Stomach (tissue), 9 donors: Measurements from ENCODE around the gene GPR148. TPM values are rescaled to one million over a fixed set of nuclear protein-coding genes. Genes with fewer than 3 reads are reported as not detected.
"Not testable (repeated sequence)": the region's sequence is repeated elsewhere in the genome, so short reads cannot be mapped to it uniquely, and the experiment has no call there.

Experiments
- DNase-seq, 2 donors: peaks; one replicate each; pipeline versions ENCODE4 v3.0.0 to v3.0.0-alpha.2; 2013 to 2019
- H3K27ac ChIP-seq, 5 donors: fragments of 200-600 bp in 4 of 5; sonication (generic) in 4 of 5; one replicate each; pipeline ENCODE4 v1.5.1; 2013 to 2019; ENCODE audit warnings: mild to moderate bottlenecking in 1 of 5, moderate library complexity in 1 of 5
- H3K27me3 ChIP-seq, 3 donors: fragments of 200-600 bp; sonication (generic); one replicate each; pipeline ENCODE4 v1.5.1; 2017 to 2019; ENCODE audit warnings: mixed run types in 1 of 3
- H3K36me3 ChIP-seq, 4 donors: fragments of 200-600 bp; sonication (generic); 1 replicate in 3 of 4; 2 replicates in 1 of 4; pipeline ENCODE4 v1.5.1; 2016 to 2019
- H3K4me1 ChIP-seq, 4 donors: fragments of 200-600 bp; sonication (generic); one replicate each; pipeline ENCODE4 v1.5.1; 2016 to 2019
- H3K4me3 ChIP-seq, 4 donors: fragments of 200-600 bp; sonication (generic) in 3 of 4; one replicate each; pipeline ENCODE4 v1.5.1; 2016 to 2019; ENCODE audit warnings: mild to moderate bottlenecking in 1 of 4
- H3K9me3 ChIP-seq, 4 donors: fragments of 200-600 bp; sonication (generic); one replicate each; pipeline ENCODE4 v1.5.1; 2016 to 2019
- EP300 ChIP-seq: sonication (generic); formaldehyde crosslinking; IDR thresholded peaks from one replicate; pipeline ENCODE4 v1.6.1; 2017; ENCODE audit warnings: antibody characterized with exemption
- POLR2A ChIP-seq, 4 donors: fragments of 450-650 bp; IDR thresholded peaks; one replicate each; pipeline ENCODE4 v1.6.1; 2016; ENCODE audit warnings: antibody characterized with exemption in 4 of 4, control low read depth in 2 of 4, mild to moderate bottlenecking in 1 of 4, moderate library complexity in 1 of 4
- POLR2AphosphoS5 ChIP-seq, 3 donors: sonication (generic); formaldehyde crosslinking; IDR thresholded peaks; one replicate each; pipeline ENCODE4 v1.6.1; 2016; ENCODE audit warnings: antibody characterized with exemption in 3 of 3
- WGBS, 5 donors: extraction: QIAGEN DNeasy Blood & Tissue Kit in 3 of 5; methylation state at CpG; one replicate each; pipeline versions ENCODE4 v1.1.5 to v1.1.7; 2013 to 2018; 5-methylcytosine and 5-hydroxymethylcytosine counted together
- intact Hi-C: fragments of 100-400 bp; cut with DNase I; formaldehyde crosslinking; loops from one replicate; pipeline ENCODE4 v1.15.1; 2023; ENCODE audit warnings: low total_unique reads
- polyA plus RNA-seq, 3 donors: library from polyadenylated mRNA; stranded (reverse); fragments of 200-250 nt; gene quantifications; one replicate each; pipeline ENCODE4 v1.2.3, GENCODE V29; 2013
- total RNA-seq, 5 donors: library from RNA; depleted of rRNA; stranded (reverse); fragments of >200 nt; gene quantifications; one replicate each; pipeline versions ENCODE4 v1.1.0 to v1.2.3, GENCODE V29; 2014 to 2016
- TF ChIP-seq, protein P1 (sequence below), 7 experiments: fragments of 450-650 bp in 4 of 7; fragments of 200-600 bp in 3 of 7; sonication (generic) in 3 of 7; IDR thresholded peaks; one replicate each; pipeline ENCODE4 v1.5.1; 2016 to 2019; ENCODE audit warnings: antibody characterized with exemption in 7 of 7, control low read depth in 2 of 7, mild to moderate bottlenecking in 1 of 7
- donor health status: healthy with polysubstance abuse.
- donor health status: Bipolar disorder and iron deficiency.
- donor health status: healthy.

GPR148 gene
- total and polyA plus RNA-seq, 8 donors = 4.1 TPM; not detected in 7

DNA sequence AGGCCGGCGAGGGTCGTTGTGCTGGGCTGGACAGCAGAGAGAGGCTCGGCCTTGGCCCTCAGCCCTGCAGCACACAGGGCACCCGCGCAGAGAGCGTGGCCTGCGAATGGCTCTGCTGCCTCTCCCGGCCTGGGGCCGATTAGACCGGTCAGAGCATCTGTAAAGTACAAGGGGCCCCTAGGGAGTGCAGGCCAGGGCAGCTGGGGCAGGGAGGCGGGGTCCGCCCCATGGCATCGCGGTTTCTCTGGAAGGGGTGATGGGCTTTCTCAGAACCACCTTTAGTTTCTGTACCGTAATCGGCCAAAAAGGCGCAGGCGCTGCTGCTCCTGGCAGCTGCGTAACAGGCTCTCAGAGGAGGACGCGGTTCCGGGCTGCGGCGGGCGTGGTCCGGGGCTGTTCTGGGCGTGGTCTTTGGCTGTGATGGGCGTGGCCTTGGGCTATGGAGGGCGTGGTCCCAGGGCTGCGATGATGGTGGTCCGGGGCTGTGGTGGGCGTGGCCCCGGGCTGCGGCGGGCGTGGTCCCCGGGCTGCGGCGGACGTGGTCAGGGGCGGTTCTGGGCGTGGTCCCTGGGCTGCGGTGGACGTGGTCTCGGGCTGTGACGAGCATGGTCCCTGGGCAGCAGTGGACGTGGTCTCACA, 1.5 kb upstream of the GPR148 start:
- H3K4me1 ChIP-seq = peaks cover 17 to 23% (median 20%) of the 10 kb centered on the region in 4 donors
- no peaks in the 10 kb centered on the region for H3K9me3 ChIP-seq
- peaks cover 0 to 17% (median 4%) of the 10 kb centered on the region in 3 donors for H3K27me3 ChIP-seq
- peak in 2 of 3 donors; percentile 49 to 53 for TF ChIP-seq POLR2AphosphoS5 (IDR thresholded peaks at IDR 0.05)
- TF ChIP-seq EP300 = no peak
- H3K27ac ChIP-seq = peak overlapping the region; percentile 66 to 82 (median 77)
- peak overlapping the region; percentile 45 to 56 (median 52) for H3K4me3 ChIP-seq
- intact Hi-C loops = no loop called here
- WGBS, 5 donors = 0 to 3% (median 1%) methylated on average over 23 to 48 of the region's 48 CpGs
- DNase-seq = peak; percentile 85 to 94
- no peaks in the 10 kb centered on the region for H3K36me3 ChIP-seq

DNA sequence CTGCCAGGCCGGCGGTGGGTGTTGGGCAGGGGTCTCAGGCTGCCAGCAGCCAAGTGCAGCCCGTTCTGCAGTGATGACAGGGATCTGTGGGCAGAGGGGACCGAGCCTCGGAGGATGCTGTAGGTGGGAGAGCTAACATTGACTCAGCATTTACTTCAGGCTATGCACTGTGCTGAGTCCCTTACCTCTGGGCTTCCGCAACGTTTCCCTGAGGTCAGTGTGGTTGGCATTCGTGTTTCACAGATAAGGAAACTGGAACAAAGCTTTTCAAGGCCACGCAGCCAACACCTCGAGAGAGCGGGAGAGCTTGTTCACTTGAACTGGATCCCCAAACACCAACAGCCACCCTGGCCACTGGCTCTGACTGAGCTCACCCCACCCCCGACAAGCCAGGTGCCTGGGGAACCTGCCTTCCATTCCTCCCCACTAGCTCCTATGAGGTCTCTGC, 839 bp upstream of the GPR148 start:
- H3K9me3 ChIP-seq = no peaks in the 10 kb centered on the region
- no peaks in the 10 kb centered on the region for H3K36me3 ChIP-seq
- DNase-seq = peak; percentile 51 to 74
- H3K27me3 ChIP-seq = peaks cover 0 to 17% (median 4%) of the 10 kb centered on the region in 3 donors
- H3K27ac ChIP-seq = peak overlapping the region; percentile 66 to 82 (median 75)
- 6 to 14% (median 10%) methylated on average over 7 to 12 of the region's 12 CpGs for WGBS, 5 donors
- TF ChIP-seq POLR2AphosphoS5 (IDR thresholded peaks at IDR 0.05) (no peak), EP300 (no peak), POLR2A (IDR thresholded peaks at IDR 0.05) (no peak)
- TF ChIP-seq, protein P1, sequence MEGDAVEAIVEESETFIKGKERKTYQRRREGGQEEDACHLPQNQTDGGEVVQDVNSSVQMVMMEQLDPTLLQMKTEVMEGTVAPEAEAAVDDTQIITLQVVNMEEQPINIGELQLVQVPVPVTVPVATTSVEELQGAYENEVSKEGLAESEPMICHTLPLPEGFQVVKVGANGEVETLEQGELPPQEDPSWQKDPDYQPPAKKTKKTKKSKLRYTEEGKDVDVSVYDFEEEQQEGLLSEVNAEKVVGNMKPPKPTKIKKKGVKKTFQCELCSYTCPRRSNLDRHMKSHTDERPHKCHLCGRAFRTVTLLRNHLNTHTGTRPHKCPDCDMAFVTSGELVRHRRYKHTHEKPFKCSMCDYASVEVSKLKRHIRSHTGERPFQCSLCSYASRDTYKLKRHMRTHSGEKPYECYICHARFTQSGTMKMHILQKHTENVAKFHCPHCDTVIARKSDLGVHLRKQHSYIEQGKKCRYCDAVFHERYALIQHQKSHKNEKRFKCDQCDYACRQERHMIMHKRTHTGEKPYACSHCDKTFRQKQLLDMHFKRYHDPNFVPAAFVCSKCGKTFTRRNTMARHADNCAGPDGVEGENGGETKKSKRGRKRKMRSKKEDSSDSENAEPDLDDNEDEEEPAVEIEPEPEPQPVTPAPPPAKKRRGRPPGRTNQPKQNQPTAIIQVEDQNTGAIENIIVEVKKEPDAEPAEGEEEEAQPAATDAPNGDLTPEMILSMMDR (IDR thresholded peaks at IDR 0.05) = no peak
- intact Hi-C loops = no loop called here
- H3K4me3 ChIP-seq = peak overlapping the region; percentile 45 to 56 (median 52)
- H3K4me1 ChIP-seq = peaks cover 17 to 23% (median 20%) of the 10 kb centered on the region in 4 donors

DNA sequence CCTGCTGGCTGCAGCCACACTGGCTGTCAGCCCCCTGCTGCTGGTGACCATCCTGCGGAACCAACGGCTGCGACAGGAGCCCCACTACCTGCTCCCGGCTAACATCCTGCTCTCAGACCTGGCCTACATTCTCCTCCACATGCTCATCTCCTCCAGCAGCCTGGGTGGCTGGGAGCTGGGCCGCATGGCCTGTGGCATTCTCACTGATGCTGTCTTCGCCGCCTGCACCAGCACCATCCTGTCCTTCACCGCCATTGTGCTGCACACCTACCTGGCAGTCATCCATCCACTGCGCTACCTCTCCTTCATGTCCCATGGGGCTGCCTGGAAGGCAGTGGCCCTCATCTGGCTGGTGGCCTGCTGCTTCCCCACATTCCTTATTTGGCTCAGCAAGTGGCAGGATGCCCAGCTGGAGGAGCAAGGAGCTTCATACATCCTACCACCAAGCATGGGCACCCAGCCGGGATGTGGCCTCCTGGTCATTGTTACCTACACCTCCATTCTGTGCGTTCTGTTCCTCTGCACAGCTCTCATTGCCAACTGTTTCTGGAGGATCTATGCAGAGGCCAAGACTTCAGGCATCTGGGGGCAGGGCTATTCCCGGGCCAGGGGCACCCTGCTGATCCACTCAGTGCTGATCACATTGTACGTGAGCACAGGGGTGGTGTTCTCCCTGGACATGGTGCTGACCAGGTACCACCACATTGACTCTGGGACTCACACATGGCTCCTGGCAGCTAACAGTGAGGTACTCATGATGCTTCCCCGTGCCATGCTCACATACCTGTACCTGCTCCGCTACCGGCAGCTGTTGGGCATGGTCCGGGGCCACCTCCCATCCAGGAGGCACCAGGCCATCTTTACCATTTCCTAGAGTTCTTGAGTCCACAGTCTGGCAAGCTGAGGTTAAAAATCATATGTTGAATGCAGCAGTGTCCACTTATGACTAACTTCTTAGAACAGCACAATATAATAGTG, 741 bp downstream of the GPR148 start:
- DNase-seq = no peak
- H3K4me3 ChIP-seq = no peak overlapping the region
- 87 to 95% (median 93%) methylated on average over 12 to 17 of the region's 17 CpGs for WGBS, 5 donors
- intact Hi-C loops = no loop called here
- H3K27me3 ChIP-seq = peaks cover 0 to 12% (median 4%) of the 10 kb centered on the region in 3 donors
- peaks cover 17 to 23% (median 20%) of the 10 kb centered on the region in 4 donors for H3K4me1 ChIP-seq
- no peaks in the 10 kb centered on the region for H3K9me3 ChIP-seq
- H3K27ac ChIP-seq = no peak overlapping the region
- TF ChIP-seq POLR2AphosphoS5 (IDR thresholded peaks at IDR 0.05) (no peak), EP300 (no peak), POLR2A (IDR thresholded peaks at IDR 0.05) (no peak)
- TF ChIP-seq, protein P1 (IDR thresholded peaks at IDR 0.05) = no peak
- H3K36me3 ChIP-seq = no peaks in the 10 kb centered on the region

DNA sequence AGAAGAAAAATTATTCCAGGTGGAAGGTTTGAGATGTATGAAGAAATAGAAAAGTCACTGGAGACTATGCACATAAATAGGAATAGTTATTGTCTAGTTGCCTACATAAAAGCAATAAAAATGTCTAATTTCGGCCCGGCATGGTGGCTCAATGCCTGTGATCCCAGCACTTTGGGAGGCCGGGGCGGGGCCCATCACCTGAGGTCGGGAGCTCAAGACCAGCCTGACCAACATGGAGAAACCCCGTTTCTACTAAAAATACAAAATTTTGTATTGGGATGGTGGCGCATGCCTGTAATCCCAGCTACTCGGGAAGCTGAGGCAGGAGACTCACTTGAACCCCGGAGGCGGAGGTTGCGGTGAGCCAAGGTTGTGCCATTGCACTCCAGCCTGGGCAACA, 3.4 kb downstream of the GPR148 start:
- H3K27ac ChIP-seq, H3K4me3 ChIP-seq, H3K36me3 ChIP-seq, intact Hi-C loops, DNase-seq, H3K9me3 ChIP-seq: not testable (repeated sequence)
- Histone ChIP-seq H3K4me1 (peaks cover 6 to 10% (median 9%) of the 10 kb centered on the region in 4 donors), H3K27me3 (peaks cover 0 to 14% (median 4%) of the 10 kb centered on the region in 3 donors)
- 90 to 95% (median 92%) methylated on average over 11 of the region's 11 CpGs for WGBS, 5 donors

DNA sequence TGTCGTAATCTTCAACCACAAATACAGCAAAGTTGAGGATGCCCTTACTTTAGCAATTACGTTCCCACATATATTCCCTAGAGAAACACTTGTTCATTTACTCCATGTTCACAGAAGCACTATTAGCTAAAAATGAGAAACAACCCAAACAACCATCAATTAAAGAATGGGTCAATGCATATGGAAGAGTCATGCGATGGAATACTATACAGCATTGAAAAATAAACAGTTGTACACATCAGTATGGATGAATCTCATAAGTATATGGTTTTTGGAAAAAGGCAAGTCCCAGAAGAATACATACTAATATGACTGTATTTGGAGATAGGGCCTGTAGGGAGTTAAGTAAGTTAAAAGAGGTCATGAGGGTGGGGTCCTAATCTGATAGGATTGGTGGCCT, 6.3 kb downstream of the GPR148 start:
- WGBS, 5 donors = 94 to 98% (median 95%) methylated on average over 3 of the region's 3 CpGs
- intact Hi-C loops = no loop called here
- TF ChIP-seq, protein P1 (IDR thresholded peaks at IDR 0.05) = no peak
- TF ChIP-seq EP300 (no peak), POLR2AphosphoS5 (IDR thresholded peaks at IDR 0.05) (no peak), POLR2A (IDR thresholded peaks at IDR 0.05) (no peak)

More for the DNA sequence above, 6.3 kb downstream of the GPR148 start:
- peaks cover 0 to 32% (median 0%) of the 10 kb centered on the region in 3 donors for H3K27me3 ChIP-seq
- H3K9me3 ChIP-seq = peaks cover 0 to 4% (median 0%) of the 10 kb centered on the region in 4 donors
- H3K4me1 ChIP-seq = no peaks in the 10 kb centered on the region
- H3K36me3 ChIP-seq = no peaks in the 10 kb centered on the region
- no peak for DNase-seq
- no peak overlapping the region for H3K4me3 ChIP-seq
- no peak overlapping the region for H3K27ac ChIP-seq
